Measurements from ENCODE around the gene MED15.

GRCh38 chr22:20497426-20497825 is 10.0 kb upstream of the MED15 start:
- TF ChIP-seq CTCF (IDR thresholded peaks at IDR 0.05) (no peak), POLR2AphosphoS5 (IDR thresholded peaks at IDR 0.05; ENCODE audit: low read depth, low read length) (no peak)
